Activated CD8-positive, alpha-beta memory T cell treated with anti-CD3 and anti-CD28 coated beads for 48 hours (primary cell): ENCODE results near the gene COL8A1.
"Not testable (repeated sequence)": the region's sequence is repeated elsewhere in the genome, so short reads cannot be mapped to it uniquely, and the experiment has no call there.

Experiments
- DNase-seq, 3 experiments: peaks; one replicate each; pipeline ENCODE4 v3.0.0-alpha.2; 2020; ENCODE audit warnings: low read depth in 2 of 3, low spot score in 2 of 3

The COL8A1 gene

DNA sequence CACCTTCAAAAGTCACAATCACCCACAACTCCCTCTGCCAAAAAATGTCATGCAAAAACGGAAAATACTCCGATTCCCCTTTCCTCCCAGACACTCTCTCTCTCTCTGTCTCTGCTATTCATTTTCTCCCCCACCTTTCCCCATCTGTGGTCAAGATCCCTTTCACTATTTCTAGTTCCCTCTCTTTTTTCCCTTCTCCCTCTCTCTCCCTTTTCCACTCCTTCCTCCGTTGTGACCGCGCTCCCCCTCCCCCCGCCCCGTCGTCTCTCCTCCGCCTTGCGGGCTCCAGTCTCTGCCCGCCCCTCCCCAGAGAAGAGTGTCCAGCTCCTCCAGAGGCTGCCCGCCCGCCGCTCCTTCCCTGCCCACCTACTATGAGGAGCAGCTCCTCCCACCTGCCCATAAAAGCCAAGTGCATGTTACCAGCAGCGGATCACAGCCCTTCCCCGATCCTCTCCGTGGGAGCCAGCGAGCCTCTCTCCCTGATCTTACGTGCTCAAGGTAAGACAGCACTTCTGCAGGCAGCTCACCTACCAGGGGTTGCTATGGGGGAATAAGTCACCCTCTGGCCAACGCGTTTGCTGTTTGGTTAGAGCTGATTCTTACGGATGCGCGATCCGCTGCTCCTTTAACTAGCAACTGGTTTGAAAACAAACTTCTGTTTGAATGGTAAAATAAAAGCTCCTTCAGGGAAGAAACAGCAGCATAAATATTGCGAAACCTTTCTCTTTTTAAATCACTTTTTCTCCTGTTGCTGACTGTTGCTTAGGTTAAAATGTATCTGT, at the start of gene COL8A1:
Gene COL8A1 (plus strand): TSS at position 428 of the 782 bp plus-strand sequence. CDS start 152,089 bp downstream, outside the sequence.
- DNase-seq, result no peak

DNA sequence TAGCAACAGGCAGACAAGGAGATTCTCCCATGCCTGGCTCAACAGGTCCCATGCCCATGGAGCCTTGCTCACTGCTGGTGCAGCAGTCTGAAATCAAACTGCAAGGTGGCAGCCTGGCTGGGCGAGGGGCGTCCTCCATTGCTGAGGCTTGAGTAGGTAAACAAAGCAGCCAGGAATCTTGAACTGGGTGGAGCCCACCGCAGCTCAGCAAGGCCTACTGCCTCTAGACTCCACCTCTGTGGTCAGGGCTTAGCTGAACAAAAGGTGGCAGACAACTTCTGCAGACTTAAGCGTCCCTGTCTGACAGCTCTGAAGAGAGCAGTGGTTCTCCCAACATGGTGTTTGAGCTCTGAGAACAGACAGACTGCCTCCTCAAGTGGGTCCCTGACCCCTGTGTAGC, 49.2 kb upstream of the COL8A1 start:
- DNase-seq, result not testable (repeated sequence)

DNA sequence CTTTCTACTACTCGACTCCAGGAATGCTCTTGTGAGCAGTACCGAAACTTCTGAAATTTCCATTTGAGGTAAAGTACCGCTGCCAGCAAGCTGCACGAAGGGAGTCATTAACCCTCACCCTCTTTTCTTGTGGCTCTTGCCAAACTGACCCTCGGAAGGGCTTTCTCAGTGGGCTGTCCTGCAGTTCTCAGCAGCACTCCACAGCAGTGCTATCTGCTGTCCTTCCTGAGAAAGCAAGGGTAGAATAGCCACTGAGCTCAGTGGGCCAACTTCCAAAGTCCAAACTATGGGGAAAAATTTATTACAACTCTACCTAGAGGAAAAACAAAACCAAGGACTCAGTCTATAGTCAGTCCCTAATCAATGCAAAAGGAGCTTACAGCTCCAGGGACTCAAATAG, 38.5 kb upstream of the COL8A1 start:
- DNase-seq, result no peak

DNA sequence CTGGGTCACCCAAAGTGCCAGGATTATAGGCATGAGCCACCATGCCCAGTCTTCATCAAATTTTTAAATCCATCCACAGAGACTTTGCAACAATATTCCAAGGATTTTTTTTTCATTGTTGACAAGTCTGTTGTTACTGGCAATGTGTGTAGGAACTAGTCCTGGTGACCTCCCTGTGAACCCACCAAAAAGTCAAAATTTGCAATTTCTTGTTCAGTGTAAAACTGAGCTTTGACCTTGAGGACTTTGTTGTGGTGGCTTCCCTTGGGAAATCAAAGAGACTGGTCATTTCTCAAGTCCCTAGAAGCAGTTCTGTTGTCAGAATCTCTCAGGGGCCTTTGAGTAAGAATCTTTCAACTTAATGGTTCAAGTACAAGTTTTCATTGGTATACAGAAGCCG, 36.9 kb upstream of the COL8A1 start:
- DNase-seq, result no peak

DNA sequence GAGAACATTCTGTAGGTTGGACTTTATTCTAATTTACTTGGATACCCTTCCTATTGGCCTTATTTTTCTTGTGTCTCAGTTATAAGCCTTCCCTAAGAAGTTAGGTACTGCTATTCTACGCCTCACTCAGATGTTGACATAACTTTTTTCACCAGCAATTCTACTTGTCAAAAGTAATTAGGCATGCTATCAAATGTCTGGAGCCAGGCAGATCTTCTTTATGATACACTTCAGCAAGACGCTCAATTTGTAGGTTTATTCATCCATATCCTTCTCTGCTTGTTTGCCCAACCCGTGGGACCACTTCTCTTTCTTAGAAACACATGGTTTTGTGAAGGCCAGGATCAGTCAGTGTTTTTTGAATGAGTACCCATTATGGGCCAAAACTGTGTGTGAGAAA, 36.2 kb upstream of the COL8A1 start:
- no peak for DNase-seq

DNA sequence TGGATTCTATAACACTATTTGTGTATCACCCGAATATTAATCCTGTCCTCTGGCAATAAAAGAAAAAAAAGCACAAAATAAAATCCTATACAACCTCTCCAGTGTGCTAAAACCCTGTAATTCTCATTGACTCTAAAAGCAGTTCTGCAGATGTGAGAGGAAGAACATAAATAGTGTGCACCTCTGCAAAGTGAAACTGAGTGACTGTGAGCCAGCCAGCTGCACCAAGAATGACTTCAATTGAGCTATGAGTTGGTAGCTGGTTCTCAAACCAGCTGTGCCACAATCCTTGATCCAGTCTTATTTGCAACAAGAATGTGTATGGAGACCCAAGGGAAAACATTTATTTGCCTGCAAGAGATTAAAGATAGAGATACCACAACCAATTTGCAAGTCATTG, 31.2 kb upstream of the COL8A1 start:
- no peak for DNase-seq

DNA sequence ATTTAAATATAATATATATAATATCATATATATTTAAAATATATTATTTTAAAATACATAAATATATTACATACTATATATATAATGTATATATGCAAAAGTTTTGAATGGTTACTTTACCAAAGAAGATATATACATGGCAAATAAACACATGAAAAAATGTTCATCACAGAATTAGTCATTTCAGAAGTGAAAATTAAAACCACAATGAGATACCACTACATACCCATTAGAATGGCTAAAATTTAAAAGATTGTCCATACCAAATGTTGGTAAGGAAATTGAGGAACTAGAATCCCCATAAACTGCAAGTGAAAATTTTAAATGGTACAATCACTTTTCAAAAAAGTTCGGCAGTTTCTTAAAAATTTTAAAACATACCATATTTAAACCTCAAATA, 23.6 kb upstream of the COL8A1 start:
- no peak for DNase-seq

DNA sequence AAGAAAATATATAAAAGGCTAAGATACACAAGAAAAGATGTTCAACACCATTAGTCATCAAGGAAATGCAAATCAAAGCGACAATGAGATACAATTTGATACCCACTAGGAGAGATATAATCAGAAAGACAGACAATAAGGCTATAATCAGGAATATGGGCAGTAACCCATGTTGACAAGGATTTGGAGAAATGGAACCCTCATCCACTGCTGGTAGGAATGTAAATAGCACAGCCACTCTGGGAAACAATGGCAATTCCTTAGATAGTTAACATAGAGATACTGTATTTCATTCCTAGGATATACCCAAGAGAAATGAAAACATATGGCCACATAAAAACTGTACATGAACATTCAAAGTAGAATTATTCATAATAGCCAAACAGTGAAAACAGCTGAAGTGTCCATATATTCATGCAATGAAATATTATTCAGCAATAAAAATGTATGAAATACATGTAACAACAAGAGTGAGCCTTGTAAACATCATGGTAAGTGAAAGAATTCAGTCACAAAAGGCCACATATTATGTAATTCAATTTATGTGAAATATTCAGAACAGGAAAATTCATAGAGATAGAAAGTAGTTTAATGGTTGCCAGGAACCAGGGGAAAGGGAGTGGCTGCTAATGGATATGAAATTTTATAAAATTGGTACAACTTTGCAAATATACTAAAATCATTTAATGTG, 18.2 kb upstream of the COL8A1 start:
- no peak for DNase-seq

DNA sequence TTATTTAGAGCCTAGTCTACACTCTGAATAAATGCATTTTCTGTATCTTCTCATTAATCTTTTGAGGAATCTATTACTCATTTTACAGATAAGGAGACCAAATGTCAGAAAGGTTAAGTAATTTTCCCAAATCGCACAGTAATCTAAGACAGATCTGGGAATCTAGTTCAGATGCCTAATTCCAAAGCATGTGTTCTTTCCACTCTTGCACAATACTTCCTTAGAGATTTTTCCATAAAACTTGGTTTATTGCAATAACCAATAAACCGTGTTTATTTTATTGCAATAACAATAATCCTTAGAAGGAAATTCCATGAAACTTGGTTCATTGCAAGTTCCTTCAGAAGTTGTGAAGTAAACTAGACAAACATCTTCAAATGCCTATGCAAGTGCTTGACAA, 17.4 kb upstream of the COL8A1 start:
- DNase-seq, result no peak

DNA sequence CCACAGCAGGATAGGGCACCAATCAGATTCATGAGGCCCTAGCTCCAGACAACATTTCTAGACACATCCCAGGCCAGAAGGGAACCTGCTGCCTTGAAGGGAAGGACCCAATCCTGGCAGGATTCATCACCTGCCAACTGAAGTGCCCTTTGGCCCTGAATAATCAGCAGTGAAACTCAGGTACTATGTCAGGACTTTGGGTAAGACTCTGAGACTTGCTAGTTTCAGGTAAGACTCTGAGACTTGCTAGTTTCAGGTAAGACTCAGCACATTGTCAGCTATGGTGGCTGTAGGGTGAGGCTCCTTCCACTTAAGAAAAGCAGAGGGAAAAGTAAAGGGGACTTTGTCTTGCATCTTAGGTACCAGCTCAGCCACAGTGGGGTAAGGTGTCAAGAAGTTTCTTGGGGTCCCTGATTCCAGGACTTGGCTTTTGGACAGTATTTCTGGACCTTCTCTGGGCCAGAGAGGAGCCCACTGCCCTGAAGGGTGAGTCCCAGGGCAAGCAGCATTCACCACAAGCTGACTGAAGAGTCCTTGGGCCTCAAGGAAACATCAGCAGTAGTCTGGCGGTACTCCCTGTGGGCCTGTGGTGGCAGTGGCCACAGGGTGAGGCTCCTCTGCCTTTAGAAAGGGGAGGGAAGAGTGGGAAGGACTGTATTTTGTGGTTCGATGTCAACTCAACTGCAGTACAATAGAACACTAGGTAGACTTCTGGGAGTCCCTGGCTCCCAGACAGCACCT, 13.7 kb upstream of the COL8A1 start:
- DNase-seq, result no peak

DNA sequence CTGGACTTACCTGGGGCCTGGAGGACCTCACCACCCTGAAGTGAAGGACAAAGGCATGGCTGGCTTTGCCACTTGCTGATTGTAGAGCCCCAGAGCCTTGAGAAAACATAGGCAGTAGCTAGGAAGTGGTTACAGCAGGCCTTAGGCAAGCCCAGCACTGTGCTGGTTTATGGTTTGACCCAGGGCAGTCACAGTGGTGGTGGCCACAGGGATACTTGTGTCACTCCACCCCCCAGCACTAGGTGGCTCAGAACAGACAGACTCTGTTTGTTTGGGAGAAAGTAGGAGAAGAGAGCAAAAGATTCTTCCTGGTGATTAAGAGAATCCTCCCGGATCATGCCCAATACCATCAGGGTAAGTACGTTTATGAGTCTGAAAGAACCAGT, 13.2 kb upstream of the COL8A1 start:
- DNase-seq, result no peak

DNA sequence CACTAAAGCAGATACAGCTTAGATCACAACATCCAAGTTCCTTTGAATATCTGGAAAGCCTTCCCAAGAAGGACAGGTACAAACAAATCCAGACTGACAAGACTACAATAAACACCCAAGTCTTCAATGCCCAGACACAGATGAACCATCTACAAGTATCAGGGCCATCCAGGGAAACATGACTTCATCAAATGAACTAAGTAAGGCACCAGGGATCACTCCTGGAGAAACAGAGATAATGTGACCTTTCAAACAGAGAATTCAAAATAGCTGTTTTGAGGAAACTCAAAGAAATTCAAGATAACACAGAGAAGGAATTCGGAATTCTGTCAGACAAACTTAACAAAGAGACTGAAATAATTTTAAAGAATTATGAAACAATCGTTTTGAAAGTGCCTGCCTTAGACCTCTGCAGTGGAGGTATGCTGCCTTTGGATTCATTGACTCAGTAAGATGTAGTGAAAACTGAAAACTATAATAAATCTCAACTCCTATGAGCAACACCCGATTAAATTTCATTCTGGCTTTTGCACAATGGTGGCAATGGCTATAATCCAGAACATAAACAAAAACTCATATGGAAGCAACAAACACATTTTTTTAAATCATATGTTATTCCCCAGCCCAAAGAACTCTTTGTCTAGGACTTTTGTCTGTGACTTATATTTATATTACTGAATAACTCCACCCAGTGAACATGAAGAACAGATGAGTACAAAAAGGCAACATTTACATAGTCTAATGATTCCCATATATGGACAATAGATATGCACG, 12.6 kb upstream of the COL8A1 start:
- no peak for DNase-seq

DNA sequence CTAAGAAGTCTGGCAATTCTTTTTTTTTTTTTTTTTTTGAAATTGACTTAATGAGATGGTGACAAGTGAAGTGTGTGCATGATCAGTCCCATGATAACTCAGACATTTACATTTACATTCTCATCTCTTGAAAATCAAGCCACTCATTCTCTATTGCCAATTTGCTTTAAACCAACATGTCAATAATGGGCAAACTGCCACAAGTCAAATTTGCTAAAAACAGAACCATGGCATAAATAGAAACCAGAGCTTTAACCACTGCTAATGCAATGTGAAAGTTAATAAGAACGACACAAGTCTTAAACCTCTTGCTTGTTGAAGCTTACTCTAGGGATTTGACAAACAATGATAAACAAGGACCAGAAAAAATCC, 12.0 kb upstream of the COL8A1 start:
- DNase-seq, result no peak

DNA sequence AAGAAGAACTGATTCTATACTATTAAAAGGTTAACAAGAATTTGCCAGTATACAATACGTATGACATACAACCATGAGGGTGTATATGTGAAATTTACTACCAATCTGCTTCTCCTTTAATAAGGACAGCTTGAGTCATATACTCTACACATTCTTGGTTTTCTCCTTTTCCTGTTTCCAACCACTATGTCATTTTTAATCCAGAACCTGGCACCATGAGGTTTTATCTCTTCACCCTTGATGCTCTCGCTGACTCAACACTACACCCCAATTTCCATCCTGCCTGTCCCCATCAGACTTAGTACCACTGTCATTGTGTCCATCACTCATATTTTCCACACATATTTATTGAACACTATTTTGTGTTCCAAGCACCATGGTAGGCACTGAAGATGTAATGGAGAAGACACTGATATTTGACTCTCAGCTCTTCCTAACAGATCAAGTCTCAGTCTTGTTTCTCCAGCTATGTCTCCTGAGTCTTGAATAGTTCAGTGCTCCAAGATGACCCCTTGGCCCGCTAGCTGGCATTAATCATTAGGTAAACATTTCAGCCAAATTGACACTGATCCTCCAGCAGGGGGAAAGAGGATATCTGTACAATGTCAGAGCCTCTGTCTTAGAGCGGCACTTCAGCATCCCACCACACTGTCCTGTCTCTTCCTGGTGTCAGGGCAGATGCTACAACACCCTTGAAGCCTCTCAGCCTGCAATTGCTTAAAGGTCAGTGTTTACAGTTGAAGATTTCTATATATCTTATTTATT, 11.2 kb upstream of the COL8A1 start:
- DNase-seq, result no peak

DNA sequence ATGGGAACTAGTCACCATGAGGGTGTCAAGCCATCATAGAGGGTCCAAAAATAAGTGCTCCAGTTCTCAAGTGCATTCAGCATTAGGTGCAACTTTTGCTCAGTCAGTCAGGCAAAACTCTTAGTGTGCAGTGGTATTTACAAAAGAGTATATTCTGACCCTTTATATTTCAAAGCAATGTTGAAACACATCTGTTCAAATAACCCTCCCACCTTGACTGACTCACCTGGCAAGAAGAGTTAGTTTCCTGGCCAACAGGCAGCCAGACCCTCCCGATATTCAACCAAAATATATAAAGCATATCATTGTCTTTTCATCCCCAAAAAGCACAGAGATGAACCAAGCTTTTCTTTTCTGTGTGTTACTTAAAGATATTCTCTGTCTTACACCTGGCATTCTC, 7.6 kb upstream of the COL8A1 start:
- no peak for DNase-seq

DNA sequence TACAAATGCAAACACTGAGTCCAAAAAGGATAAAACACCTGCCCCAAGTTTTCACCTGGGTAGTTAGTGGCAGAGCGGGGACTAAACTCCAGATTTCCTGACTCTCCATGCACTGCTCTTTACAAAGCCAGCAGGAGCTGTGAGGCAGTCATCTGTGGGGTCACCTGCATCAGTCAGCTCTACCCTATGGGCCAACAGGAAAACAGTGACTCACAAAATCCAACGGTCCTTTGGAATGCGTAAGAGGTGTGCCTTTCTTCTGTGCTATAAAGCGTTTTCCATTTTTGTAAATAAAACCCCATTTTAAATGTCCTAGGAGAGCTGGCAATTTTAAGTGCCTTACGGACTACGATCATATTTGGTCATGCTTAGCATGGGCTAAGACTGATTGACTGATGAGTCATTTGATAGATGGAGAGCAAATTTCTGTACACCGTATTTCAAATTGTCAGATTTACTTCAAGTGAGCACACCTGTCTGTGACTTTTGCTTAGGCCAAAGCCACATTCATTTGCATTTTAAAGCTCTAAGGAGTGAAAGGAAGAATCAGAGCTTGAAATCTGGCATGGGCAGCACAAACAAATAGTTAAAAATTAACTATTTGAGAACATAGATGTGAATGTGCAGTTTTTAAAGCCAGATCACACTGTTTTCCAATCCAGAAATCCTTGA, 4.4 kb upstream of the COL8A1 start:
- DNase-seq, result no peak

DNA sequence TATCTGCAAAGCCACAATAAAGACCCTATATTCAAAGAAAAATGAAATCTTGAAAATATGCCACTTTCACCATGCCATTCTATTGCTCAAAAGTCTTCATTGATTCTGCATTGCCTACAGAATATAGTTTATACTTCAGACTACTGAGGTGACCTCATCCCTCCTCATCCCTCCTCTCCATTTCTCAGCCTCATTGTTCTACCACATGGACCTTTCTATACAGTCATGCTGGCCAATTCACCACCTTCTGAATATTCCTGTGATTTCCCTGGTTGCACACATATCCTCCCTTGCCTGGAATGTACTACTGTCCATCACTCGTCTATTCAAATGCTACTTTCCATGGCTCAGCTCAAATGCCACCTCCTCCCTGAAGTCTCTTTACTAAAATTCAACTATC, 3.5 kb upstream of the COL8A1 start:
- no peak for DNase-seq

DNA sequence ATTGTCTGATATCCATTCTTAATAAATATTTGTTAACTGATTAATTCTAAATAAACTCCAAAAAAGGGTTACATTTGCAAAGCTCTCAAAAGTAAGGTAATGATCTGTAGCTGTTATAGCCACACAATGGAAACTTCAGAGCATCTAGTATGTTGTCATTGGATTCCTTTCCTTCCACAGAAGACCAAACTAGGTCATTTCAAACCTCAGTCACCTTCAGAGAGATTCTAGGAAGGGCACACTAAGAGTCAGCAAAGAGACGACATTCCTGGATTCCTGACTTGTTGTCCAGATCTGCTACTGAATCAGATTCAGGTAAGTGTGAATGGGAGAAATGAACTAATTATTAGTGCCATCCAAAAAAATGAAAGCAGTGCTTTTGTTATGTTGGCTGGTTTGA, 3.0 kb upstream of the COL8A1 start:
- no peak for DNase-seq

DNA sequence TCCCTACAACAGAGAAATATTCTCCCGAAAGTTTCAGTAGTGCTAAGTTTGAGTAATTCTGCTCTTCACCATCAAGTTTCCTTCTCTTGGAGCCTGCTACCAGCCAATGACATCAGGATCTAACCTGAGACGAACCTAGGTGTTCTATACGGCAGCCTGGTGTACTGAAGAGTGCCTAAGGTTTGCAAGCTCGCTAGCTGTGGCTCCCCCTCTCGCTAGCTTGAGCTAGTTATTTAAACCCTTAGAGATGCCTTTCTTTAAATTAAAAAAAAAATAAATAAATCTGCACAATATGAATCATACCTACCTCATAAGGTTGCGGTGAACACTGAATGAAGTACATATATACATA, 1.4 kb upstream of the COL8A1 start:
- DNase-seq, result no peak

DNA sequence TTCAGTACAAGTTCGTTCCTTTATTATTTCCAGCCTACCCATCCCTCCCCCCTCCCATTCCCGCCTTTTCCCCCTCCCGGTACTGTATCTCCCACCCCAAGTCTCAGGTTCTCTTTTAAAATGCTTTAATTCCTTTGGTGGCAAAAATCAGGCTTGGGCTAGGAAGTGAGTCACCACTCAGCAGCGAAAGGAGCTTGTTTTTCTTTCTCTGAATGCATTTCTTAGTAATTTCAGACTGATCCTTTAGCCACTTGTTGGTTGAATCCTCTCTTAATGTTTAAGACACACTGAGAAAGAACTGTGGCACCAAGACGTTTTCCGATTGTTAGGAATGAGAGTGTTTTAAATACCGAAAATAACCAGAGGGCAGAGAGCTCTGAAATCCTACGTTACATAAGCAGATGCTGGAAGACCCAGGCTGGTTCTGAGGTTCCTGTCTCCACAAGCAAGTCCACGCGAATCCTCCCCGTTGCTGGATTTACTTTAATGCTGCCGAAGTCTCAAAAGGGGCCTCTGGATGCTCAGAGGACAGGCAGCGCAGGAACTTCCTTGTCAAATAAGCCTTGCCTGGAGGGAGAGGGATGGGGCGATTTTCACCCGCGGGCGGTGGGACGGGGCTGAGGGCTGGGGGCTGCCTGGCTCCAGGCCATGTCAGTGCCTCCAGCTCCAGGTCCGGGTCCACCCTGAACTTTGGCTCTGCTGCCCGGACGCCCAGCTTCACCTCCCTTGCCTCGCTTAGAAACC, 854 bp upstream of the COL8A1 start:
- no peak for DNase-seq
